ENCODE results near the gene AMDHD2. TPM values are rescaled to one million over a fixed set of nuclear protein-coding genes. Genes with fewer than 3 reads are reported as not detected.

Gene AMDHD2
- total RNA-seq, 1 experiment from 2014 or later = 67.2 TPM

DNA sequence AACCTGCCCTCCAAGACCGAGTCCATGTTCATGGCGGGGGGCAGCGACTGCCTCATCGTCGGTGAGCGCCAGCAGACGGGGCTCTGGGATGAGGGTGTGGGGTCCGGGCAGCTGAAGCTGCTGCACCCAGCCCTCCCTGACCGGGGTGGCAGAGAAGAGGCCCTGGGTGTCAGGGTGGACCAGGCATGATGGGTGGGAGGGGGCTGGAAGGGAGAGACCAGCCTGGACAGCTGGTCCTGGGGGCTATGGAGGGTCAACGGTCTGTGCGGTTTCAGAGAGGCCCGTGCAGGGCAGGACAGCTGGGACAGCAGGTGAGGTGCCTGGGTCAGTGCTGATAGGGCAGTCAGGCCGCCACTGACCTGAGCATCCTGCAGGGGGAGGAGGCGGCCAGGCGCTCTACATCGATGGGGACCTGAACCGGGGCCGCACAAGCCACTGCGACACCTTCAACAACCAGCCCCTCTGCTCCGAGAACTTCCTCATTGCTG is 19.7 kb upstream of the AMDHD2 start:
- BruUV-seq (replicated peaks) = no TSS peak
- no peak overlapping the region for H3K4me3 ChIP-seq (ENCODE audit: low read depth, low read length)
- Mint-ChIP-seq H3K27ac (ENCODE audit: unreplicated experiment) (no peak overlapping the region), H3K4me3 (ENCODE audit: unreplicated experiment) (no peak overlapping the region), H3K36me3 (ENCODE audit: insufficient read depth, unreplicated experiment) (peaks cover 10% of the 10 kb centered on the region), H3K4me1 (ENCODE audit: low read depth, unreplicated experiment) (peaks cover 6% of the 10 kb centered on the region), H3K27me3 (ENCODE audit: insufficient read depth, unreplicated experiment) (no peaks in the 10 kb centered on the region), H3K9me3 (ENCODE audit: unreplicated experiment) (no peaks in the 10 kb centered on the region)
- H3K27me3 ChIP-seq (replicated peaks; ENCODE audit: control insufficient read depth, insufficient read depth, low read length) = no peaks in the 10 kb centered on the region
- DNase-seq = no peak
- no peaks in the 10 kb centered on the region for H3K9me3 ChIP-seq
- TF ChIP-seq, protein P1, sequence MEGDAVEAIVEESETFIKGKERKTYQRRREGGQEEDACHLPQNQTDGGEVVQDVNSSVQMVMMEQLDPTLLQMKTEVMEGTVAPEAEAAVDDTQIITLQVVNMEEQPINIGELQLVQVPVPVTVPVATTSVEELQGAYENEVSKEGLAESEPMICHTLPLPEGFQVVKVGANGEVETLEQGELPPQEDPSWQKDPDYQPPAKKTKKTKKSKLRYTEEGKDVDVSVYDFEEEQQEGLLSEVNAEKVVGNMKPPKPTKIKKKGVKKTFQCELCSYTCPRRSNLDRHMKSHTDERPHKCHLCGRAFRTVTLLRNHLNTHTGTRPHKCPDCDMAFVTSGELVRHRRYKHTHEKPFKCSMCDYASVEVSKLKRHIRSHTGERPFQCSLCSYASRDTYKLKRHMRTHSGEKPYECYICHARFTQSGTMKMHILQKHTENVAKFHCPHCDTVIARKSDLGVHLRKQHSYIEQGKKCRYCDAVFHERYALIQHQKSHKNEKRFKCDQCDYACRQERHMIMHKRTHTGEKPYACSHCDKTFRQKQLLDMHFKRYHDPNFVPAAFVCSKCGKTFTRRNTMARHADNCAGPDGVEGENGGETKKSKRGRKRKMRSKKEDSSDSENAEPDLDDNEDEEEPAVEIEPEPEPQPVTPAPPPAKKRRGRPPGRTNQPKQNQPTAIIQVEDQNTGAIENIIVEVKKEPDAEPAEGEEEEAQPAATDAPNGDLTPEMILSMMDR (IDR thresholded peaks at IDR 0.05; ENCODE audit: insufficient read depth in 1 of 2, low read depth in 1 of 2, low read length in 1 of 2, severe bottlenecking in 1 of 2, unreplicated experiment in 1 of 2) = no peak
- ChIA-PET CTCF (interaction anchor here (0.6 to 1.9 kb wide), 7 partner anchors 20 to 345 kb away, joined by 3 to 14 read pairs (median 6); partner anchors contain the start of genes AMDHD2, TBC1D24, TEDC2 and TRAF7), POLR2A (no interaction called here)
- intact Hi-C loops (cut with micrococcal nuclease; ENCODE audit: unreplicated experiment) = loop anchor here (2.0 to 10.0 kb wide), 4 partner anchors 26 to 306 kb away; partner anchors contain the start of genes ABCA3 and TBC1D24
- no peaks in the 10 kb centered on the region for H3K36me3 ChIP-seq (ENCODE audit: control insufficient read depth, insufficient read depth, low read length)
- 0 out of 2 replicates have a peak, but pooled peaks cover 8% of the 10 kb centered on the region for H3K4me1 ChIP-seq

DNA sequence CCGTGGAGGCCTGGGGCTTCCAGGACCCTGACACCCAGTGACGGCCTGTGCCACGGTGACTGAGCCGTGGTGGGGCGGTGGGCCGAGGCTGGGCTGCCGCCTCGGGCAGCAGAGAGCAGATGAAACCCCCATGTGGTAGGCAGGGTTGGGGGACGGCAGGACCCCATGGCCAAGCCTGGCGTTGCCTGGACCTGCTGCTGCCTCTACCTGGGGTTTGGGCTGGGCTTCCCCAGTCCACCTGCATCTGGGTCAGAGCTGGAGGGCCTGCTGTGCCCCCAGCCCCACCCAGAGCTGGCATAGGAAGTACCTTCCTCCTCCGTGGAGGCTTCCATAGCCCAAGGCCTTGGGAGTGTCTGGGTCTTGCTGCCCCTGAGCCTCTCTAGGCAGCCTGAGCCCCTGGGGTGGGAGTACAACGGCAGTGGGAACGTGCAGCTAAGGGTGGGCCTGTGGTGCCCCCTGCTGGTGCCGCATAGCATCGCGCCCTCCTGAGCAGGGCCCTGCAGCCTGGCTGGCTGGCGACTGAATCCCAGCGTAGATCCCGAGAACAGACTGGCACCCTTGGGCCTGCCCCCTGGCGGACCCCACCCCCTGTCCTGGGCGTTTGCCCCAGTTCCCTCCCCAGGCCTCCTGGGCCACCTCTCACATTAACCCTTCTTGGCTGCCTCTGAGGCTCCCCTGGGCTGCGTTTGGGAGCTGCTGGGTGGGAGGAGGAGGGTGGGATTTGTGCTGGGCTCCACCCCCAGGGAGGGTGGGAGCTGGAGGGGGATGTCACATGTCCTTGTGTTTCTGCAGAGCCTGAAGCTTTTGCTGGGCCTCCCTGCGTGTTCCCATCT is 19.0 kb upstream of the AMDHD2 start:
- 0 out of 2 replicates have a peak, but pooled peaks cover 8% of the 10 kb centered on the region for H3K4me1 ChIP-seq
- ChIA-PET CTCF (interaction anchor here (0.6 to 1.9 kb wide), 12 partner anchors 11 to 346 kb away, joined by 3 to 14 read pairs (median 5); partner anchors contain the start of genes AMDHD2, TBC1D24, TEDC2 and TRAF7), POLR2A (interaction anchor here (0.5 kb wide), 1 partner anchor 33 kb away, joined by 3 read pairs; no protein-coding TSS in a partner anchor)
- Mint-ChIP-seq H3K9me3 (ENCODE audit: unreplicated experiment) (no peaks in the 10 kb centered on the region), H3K27me3 (ENCODE audit: insufficient read depth, unreplicated experiment) (no peaks in the 10 kb centered on the region), H3K36me3 (ENCODE audit: insufficient read depth, unreplicated experiment) (peaks cover 10% of the 10 kb centered on the region), H3K4me1 (ENCODE audit: low read depth, unreplicated experiment) (peaks cover 6% of the 10 kb centered on the region), H3K4me3 (ENCODE audit: unreplicated experiment) (no peak overlapping the region), H3K27ac (ENCODE audit: unreplicated experiment) (no peak overlapping the region)
- BruUV-seq (replicated peaks) = no TSS peak
- H3K36me3 ChIP-seq (ENCODE audit: control insufficient read depth, insufficient read depth, low read length) = no peaks in the 10 kb centered on the region
- DNase-seq = peak; percentile 74 to 87
- H3K9me3 ChIP-seq = no peaks in the 10 kb centered on the region
- H3K4me3 ChIP-seq (ENCODE audit: low read depth, low read length) = no peak overlapping the region
- no peaks in the 10 kb centered on the region for H3K27me3 ChIP-seq (replicated peaks; ENCODE audit: control insufficient read depth, insufficient read depth, low read length)
- TF ChIP-seq, protein P1 (IDR thresholded peaks at IDR 0.05; ENCODE audit: insufficient read depth in 1 of 2, low read depth in 1 of 2, low read length in 1 of 2, severe bottlenecking in 1 of 2, unreplicated experiment in 1 of 2) = peak; percentile 91 to 93
- intact Hi-C loops (cut with micrococcal nuclease; ENCODE audit: unreplicated experiment) = loop anchor here (2.0 to 10.0 kb wide), 4 partner anchors 26 to 306 kb away; partner anchors contain the start of genes ABCA3 and TBC1D24

Data from Caco-2 (cell line).